ENCODE data around the gene DDX24.

Gene DDX24

GRCh38 chr14:94113490-94113889 is 32.5 kb upstream of the DDX24 start:
- DNase-seq (ENCODE audit: low read depth): no peak
- H3K4me1 ChIP-seq (ENCODE audit: control insufficient read depth, insufficient read depth, low read length): peaks cover 57% of the 10 kb centered on the region
- no peaks in the 10 kb centered on the region for H3K9me3 ChIP-seq (ENCODE audit: control insufficient read depth, low read length)
- no peak overlapping the region for H3K9ac ChIP-seq (ENCODE audit: low read length)
- no peaks in the 10 kb centered on the region for H3K36me3 ChIP-seq (ENCODE audit: control insufficient read depth, insufficient read depth, low read length, severe bottlenecking)
- no peak overlapping the region for H3K4me3 ChIP-seq (ENCODE audit: low read length)
- H3K27me3 ChIP-seq (replicated peaks; ENCODE audit: control insufficient read depth, insufficient read depth, low read length): no peaks in the 10 kb centered on the region

- no peak for DNase-seq (ENCODE audit: low read depth)
- no peaks in the 10 kb centered on the region for H3K36me3 ChIP-seq (ENCODE audit: control insufficient read depth, insufficient read depth, low read length, severe bottlenecking)
- H3K4me3 ChIP-seq (ENCODE audit: low read length): no peak overlapping the region
- H3K9ac ChIP-seq (ENCODE audit: low read length): no peak overlapping the region
- H3K4me1 ChIP-seq (ENCODE audit: control insufficient read depth, insufficient read depth, low read length): peaks cover 60% of the 10 kb centered on the region
- no peaks in the 10 kb centered on the region for H3K27me3 ChIP-seq (replicated peaks; ENCODE audit: control insufficient read depth, insufficient read depth, low read length)
- no peaks in the 10 kb centered on the region for H3K9me3 ChIP-seq (ENCODE audit: control insufficient read depth, low read length)
Measured at GRCh38 chr14:94113073-94113472, 32.1 kb upstream of the DDX24 start.

GRCh38 chr14:94112513-94113063 is 31.6 kb upstream of the DDX24 start:
- no peak overlapping the region for H3K9ac ChIP-seq (ENCODE audit: low read length)
- H3K4me3 ChIP-seq (ENCODE audit: low read length): no peak overlapping the region
- H3K4me1 ChIP-seq (ENCODE audit: control insufficient read depth, insufficient read depth, low read length): peaks cover 60% of the 10 kb centered on the region
- no peaks in the 10 kb centered on the region for H3K36me3 ChIP-seq (ENCODE audit: control insufficient read depth, insufficient read depth, low read length, severe bottlenecking)
- no peaks in the 10 kb centered on the region for H3K27me3 ChIP-seq (replicated peaks; ENCODE audit: control insufficient read depth, insufficient read depth, low read length)
- DNase-seq (ENCODE audit: low read depth): no peak
- H3K9me3 ChIP-seq (ENCODE audit: control insufficient read depth, low read length): no peaks in the 10 kb centered on the region

- Histone ChIP-seq H3K9ac (ENCODE audit: low read length) (peak overlapping the region; percentile 63), H3K27me3 (replicated peaks; ENCODE audit: control insufficient read depth, insufficient read depth, low read length) (no peaks in the 10 kb centered on the region), H3K4me3 (ENCODE audit: low read length) (peak overlapping the region; percentile 57), H3K36me3 (ENCODE audit: control insufficient read depth, insufficient read depth, low read length, severe bottlenecking) (no peaks in the 10 kb centered on the region), H3K4me1 (ENCODE audit: control insufficient read depth, insufficient read depth, low read length) (peaks cover 60% of the 10 kb centered on the region), H3K9me3 (ENCODE audit: control insufficient read depth, low read length) (no peaks in the 10 kb centered on the region)
- DNase-seq (ENCODE audit: low read depth): no peak
Measured at GRCh38 chr14:94111276-94112095, 30.5 kb upstream of the DDX24 start.

GRCh38 chr14:94110552-94111181 is 29.7 kb upstream of the DDX24 start, which contains the start of gene IFI27:
Gene IFI27, plus strand, starts transcription at chr14:94110736.
- H3K4me3 ChIP-seq (ENCODE audit: low read length): peak within 1 kb of the TSS; percentile 57
- no peaks in the 10 kb centered on the region for H3K36me3 ChIP-seq (ENCODE audit: control insufficient read depth, insufficient read depth, low read length, severe bottlenecking)
- peak within 1 kb of the TSS; percentile 63 for H3K9ac ChIP-seq (ENCODE audit: low read length)
- no peaks in the 10 kb centered on the region for H3K9me3 ChIP-seq (ENCODE audit: control insufficient read depth, low read length)
- H3K27me3 ChIP-seq (replicated peaks; ENCODE audit: control insufficient read depth, insufficient read depth, low read length): no peaks in the 10 kb centered on the region
- DNase-seq (ENCODE audit: low read depth): no peak
- H3K4me1 ChIP-seq (ENCODE audit: control insufficient read depth, insufficient read depth, low read length): peaks cover 60% of the 10 kb centered on the region

- Histone ChIP-seq H3K4me3 (ENCODE audit: low read length) (peak overlapping the region; percentile 57), H3K9me3 (ENCODE audit: control insufficient read depth, low read length) (no peaks in the 10 kb centered on the region), H3K36me3 (ENCODE audit: control insufficient read depth, insufficient read depth, low read length, severe bottlenecking) (no peaks in the 10 kb centered on the region), H3K4me1 (ENCODE audit: control insufficient read depth, insufficient read depth, low read length) (peaks cover 54% of the 10 kb centered on the region), H3K27me3 (replicated peaks; ENCODE audit: control insufficient read depth, insufficient read depth, low read length) (no peaks in the 10 kb centered on the region), H3K9ac (ENCODE audit: low read length) (peak overlapping the region; percentile 63)
- no peak for DNase-seq (ENCODE audit: low read depth)
Measured at GRCh38 chr14:94109915-94110250, 28.9 kb upstream of the DDX24 start.

- no peak for DNase-seq (ENCODE audit: low read depth)
- no peak overlapping the region for H3K4me3 ChIP-seq (ENCODE audit: low read length)
Measured at GRCh38 chr14:94104731-94105130, 23.7 kb upstream of the DDX24 start.

GRCh38 chr14:94103554-94104150 is 22.6 kb upstream of the DDX24 start:
- peaks cover 26% of the 10 kb centered on the region for H3K4me1 ChIP-seq (ENCODE audit: control insufficient read depth, insufficient read depth, low read length)
- H3K36me3 ChIP-seq (ENCODE audit: control insufficient read depth, insufficient read depth, low read length, severe bottlenecking): peaks cover 9% of the 10 kb centered on the region
- H3K9me3 ChIP-seq (ENCODE audit: control insufficient read depth, low read length): no peaks in the 10 kb centered on the region
- no peak overlapping the region for H3K9ac ChIP-seq (ENCODE audit: low read length)
- no peak for DNase-seq (ENCODE audit: low read depth)
- H3K4me3 ChIP-seq (ENCODE audit: low read length): no peak overlapping the region
- H3K27me3 ChIP-seq (replicated peaks; ENCODE audit: control insufficient read depth, insufficient read depth, low read length): no peaks in the 10 kb centered on the region

More at GRCh38 chr14:94104731-94105130, 23.7 kb upstream of the DDX24 start:
- H3K27me3 ChIP-seq (replicated peaks; ENCODE audit: control insufficient read depth, insufficient read depth, low read length): no peaks in the 10 kb centered on the region
- no peak overlapping the region for H3K9ac ChIP-seq (ENCODE audit: low read length)
- H3K36me3 ChIP-seq (ENCODE audit: control insufficient read depth, insufficient read depth, low read length, severe bottlenecking): peaks cover 6% of the 10 kb centered on the region
- H3K4me1 ChIP-seq (ENCODE audit: control insufficient read depth, insufficient read depth, low read length): peaks cover 32% of the 10 kb centered on the region
- no peaks in the 10 kb centered on the region for H3K9me3 ChIP-seq (ENCODE audit: control insufficient read depth, low read length)

- DNase-seq (ENCODE audit: low read depth): no peak
- H3K4me3 ChIP-seq (ENCODE audit: low read length): no peak overlapping the region
Measured at GRCh38 chr14:94102768-94103482, 21.9 kb upstream of the DDX24 start.

GRCh38 chr14:94101748-94102147 is 20.7 kb upstream of the DDX24 start:
- no peaks in the 10 kb centered on the region for H3K9me3 ChIP-seq (ENCODE audit: control insufficient read depth, low read length)
- peaks cover 19% of the 10 kb centered on the region for H3K36me3 ChIP-seq (ENCODE audit: control insufficient read depth, insufficient read depth, low read length, severe bottlenecking)
- DNase-seq (ENCODE audit: low read depth): no peak
- H3K27me3 ChIP-seq (replicated peaks; ENCODE audit: control insufficient read depth, insufficient read depth, low read length): no peaks in the 10 kb centered on the region
- H3K9ac ChIP-seq (ENCODE audit: low read length): no peak overlapping the region
- peaks cover 25% of the 10 kb centered on the region for H3K4me1 ChIP-seq (ENCODE audit: control insufficient read depth, insufficient read depth, low read length)
- no peak overlapping the region for H3K4me3 ChIP-seq (ENCODE audit: low read length)

More at GRCh38 chr14:94102768-94103482, 21.9 kb upstream of the DDX24 start:
- no peak overlapping the region for H3K9ac ChIP-seq (ENCODE audit: low read length)
- H3K9me3 ChIP-seq (ENCODE audit: control insufficient read depth, low read length): no peaks in the 10 kb centered on the region
- peaks cover 25% of the 10 kb centered on the region for H3K4me1 ChIP-seq (ENCODE audit: control insufficient read depth, insufficient read depth, low read length)
- peaks cover 12% of the 10 kb centered on the region for H3K36me3 ChIP-seq (ENCODE audit: control insufficient read depth, insufficient read depth, low read length, severe bottlenecking)
- H3K27me3 ChIP-seq (replicated peaks; ENCODE audit: control insufficient read depth, insufficient read depth, low read length): no peaks in the 10 kb centered on the region

GRCh38 chr14:94100847-94101246 is 19.8 kb upstream of the DDX24 start:
- no peaks in the 10 kb centered on the region for H3K27me3 ChIP-seq (replicated peaks; ENCODE audit: control insufficient read depth, insufficient read depth, low read length)
- H3K4me3 ChIP-seq (ENCODE audit: low read length): no peak overlapping the region
- H3K4me1 ChIP-seq (ENCODE audit: control insufficient read depth, insufficient read depth, low read length): peaks cover 25% of the 10 kb centered on the region
- H3K9ac ChIP-seq (ENCODE audit: low read length): no peak overlapping the region
- peak; percentile 84 for DNase-seq (ENCODE audit: low read depth)
- H3K36me3 ChIP-seq (ENCODE audit: control insufficient read depth, insufficient read depth, low read length, severe bottlenecking): peaks cover 19% of the 10 kb centered on the region
- H3K9me3 ChIP-seq (ENCODE audit: control insufficient read depth, low read length): no peaks in the 10 kb centered on the region

Data from adipocyte (in vitro differentiated cells).